ENCODE data around the gene TRANK1. TPM values are rescaled to one million over a fixed set of nuclear protein-coding genes. Genes with fewer than 3 reads are reported as not detected.

TRANK1 gene
- total RNA-seq, 1 experiment from 2014 or later: 0.58 TPM

DNA sequence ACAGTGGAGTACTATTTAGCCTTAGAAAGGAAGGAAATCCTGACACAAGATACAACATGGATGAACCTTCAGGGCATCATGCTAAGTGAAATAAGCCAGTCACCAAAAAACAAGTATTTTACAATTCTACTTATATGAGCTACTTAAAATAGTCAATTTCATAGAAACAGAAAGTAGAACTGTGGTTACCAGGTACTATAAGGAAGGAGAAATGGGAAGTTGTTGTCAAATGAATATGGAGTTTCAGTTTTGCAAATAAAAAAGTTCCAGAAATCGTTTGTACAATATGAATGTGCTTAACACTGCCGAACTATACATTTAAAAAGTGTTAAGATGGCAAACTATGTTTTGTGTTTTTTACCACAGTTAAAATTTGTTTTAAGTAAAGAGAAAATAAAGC is 26.8 kb downstream of the TRANK1 start:
- Histone ChIP-seq H4K20me1 (ENCODE audit: low read length) (no peaks in the 10 kb centered on the region), H2AFZ (ENCODE audit: low read length) (no peak overlapping the region), H3K27ac (ENCODE audit: low read length) (no peak overlapping the region), H3K79me2 (ENCODE audit: low read length) (no peaks in the 10 kb centered on the region), H3F3A (ENCODE audit: low read length, unreplicated experiment) (no peaks in the 10 kb centered on the region), H3K9me2 (replicated peaks; ENCODE audit: low read length) (no peaks in the 10 kb centered on the region), H3K4me2 (ENCODE audit: low read length) (no peak overlapping the region), H3K36me3 (ENCODE audit: low read depth, low read length) (peaks cover 4% of the 10 kb centered on the region; the same call in 1 of the 2 replicates), H3K9ac (ENCODE audit: low read length) (no peak overlapping the region), H3K4me1 (ENCODE audit: insufficient read depth, low read length) (no peaks in the 10 kb centered on the region; the same call in 1 of the 2 replicates), H3K9me3 (ENCODE audit: low read length) (peaks cover 6% of the 10 kb centered on the region; the same call in 1 of the 2 replicates), H3K4me3 (ENCODE audit: low read length) (no peak overlapping the region), H3K27me3 (ENCODE audit: low read length) (no peaks in the 10 kb centered on the region)
- ChIA-PET CTCF (interaction anchor here (0.6 kb wide), 1 partner anchor 71 kb away, joined by 3 read pairs; no protein-coding TSS in a partner anchor), POLR2A (ENCODE audit: unreplicated experiment) (no interaction called here)
- BruUV-seq (replicated peaks): no TSS peak
- ATAC-seq (no peak), DNase-seq (no peak)
- TF ChIP-seq, protein P1, sequence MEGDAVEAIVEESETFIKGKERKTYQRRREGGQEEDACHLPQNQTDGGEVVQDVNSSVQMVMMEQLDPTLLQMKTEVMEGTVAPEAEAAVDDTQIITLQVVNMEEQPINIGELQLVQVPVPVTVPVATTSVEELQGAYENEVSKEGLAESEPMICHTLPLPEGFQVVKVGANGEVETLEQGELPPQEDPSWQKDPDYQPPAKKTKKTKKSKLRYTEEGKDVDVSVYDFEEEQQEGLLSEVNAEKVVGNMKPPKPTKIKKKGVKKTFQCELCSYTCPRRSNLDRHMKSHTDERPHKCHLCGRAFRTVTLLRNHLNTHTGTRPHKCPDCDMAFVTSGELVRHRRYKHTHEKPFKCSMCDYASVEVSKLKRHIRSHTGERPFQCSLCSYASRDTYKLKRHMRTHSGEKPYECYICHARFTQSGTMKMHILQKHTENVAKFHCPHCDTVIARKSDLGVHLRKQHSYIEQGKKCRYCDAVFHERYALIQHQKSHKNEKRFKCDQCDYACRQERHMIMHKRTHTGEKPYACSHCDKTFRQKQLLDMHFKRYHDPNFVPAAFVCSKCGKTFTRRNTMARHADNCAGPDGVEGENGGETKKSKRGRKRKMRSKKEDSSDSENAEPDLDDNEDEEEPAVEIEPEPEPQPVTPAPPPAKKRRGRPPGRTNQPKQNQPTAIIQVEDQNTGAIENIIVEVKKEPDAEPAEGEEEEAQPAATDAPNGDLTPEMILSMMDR (conservative IDR thresholded peaks at IDR 0.05; ENCODE audit: low read depth, low read length): no peak
- TF ChIP-seq EZH2phosphoT487 (IDR thresholded peaks at IDR 0.05; ENCODE audit: borderline replicate concordance, low read length) (no peak), EZH2 (IDR thresholded peaks at IDR 0.05; ENCODE audit: low read length, unreplicated experiment) (no peak)
- intact Hi-C loops (cut with micrococcal nuclease): no loop called here

DNA sequence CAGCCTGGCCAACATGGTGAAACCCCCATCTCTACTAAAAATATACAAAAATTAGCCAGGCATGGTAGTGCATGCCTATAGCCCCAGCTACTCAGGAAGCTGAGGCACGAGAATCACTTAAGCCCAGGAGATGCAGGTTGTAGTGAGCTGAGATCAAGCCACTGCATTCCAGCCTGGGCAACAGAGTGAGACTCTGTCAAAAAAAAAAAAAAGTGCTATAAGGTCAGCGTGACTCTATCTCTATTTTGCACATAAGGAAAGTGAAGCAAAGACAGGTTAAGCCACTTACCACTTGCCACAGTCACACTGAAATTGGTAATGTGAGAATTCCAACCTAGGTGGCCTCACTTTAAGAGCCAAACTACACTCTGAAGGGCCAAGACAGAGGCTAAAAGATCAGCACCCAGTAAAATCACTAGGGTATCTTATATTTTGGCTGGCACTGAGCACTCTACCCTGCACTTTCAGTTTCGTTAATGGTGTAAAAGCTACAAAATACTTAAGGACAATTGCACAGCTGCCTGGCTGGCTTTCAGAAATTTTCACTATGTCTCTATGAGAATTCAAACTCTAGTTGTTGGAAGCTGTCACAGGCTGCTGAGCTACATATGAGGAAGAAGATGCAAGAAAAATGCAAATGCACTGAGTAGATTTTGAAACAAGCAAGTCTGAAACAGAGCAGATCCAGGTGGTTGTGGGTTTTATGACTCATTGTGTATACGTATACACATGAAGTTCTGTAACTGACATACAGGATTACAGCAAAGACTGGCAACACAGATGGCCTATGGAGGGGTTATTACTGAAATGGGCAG is 32.7 kb downstream of the TRANK1 start:
- peak overlapping the region; percentile 55 for H3K4me3 ChIP-seq (ENCODE audit: low read length)
- peaks cover 34% of the 10 kb centered on the region for H3K4me1 ChIP-seq (ENCODE audit: insufficient read depth, low read length)
- no peak overlapping the region for H3K9ac ChIP-seq (ENCODE audit: low read length)
- BruUV-seq (replicated peaks): no TSS peak
- H3F3A ChIP-seq (ENCODE audit: low read length, unreplicated experiment): no peaks in the 10 kb centered on the region
- intact Hi-C loops (cut with micrococcal nuclease): no loop called here
- H3K79me2 ChIP-seq (ENCODE audit: low read length): no peaks in the 10 kb centered on the region
- ATAC-seq: peak; percentile 76
- H3K27ac ChIP-seq (ENCODE audit: low read length): peak overlapping the region; percentile 23; the same call in 1 of the 2 replicates
- POLR2A ChIA-PET (ENCODE audit: unreplicated experiment): interaction anchor here (0.7 kb wide), 1 partner anchor 235 kb away, joined by 4 read pairs; no protein-coding TSS in a partner anchor
- TF ChIP-seq EZH2phosphoT487 (IDR thresholded peaks at IDR 0.05; ENCODE audit: borderline replicate concordance, low read length): no peak
- TF ChIP-seq, protein P1 (conservative IDR thresholded peaks at IDR 0.05; ENCODE audit: low read depth, low read length): no peak
- TF ChIP-seq EZH2 (IDR thresholded peaks at IDR 0.05; ENCODE audit: low read length, unreplicated experiment): no peak
- H2AFZ ChIP-seq (ENCODE audit: low read length): peak overlapping the region; percentile 43; the same call in 1 of the 2 replicates
- H3K9me3 ChIP-seq (ENCODE audit: low read length): no peaks in the 10 kb centered on the region
- peak overlapping the region; percentile 82 for H3K4me2 ChIP-seq (ENCODE audit: low read length)
- no peaks in the 10 kb centered on the region for H3K27me3 ChIP-seq (ENCODE audit: low read length)
- no peaks in the 10 kb centered on the region for H3K9me2 ChIP-seq (replicated peaks; ENCODE audit: low read length)
- H4K20me1 ChIP-seq (ENCODE audit: low read length): no peaks in the 10 kb centered on the region
- CTCF ChIA-PET: no interaction called here
- DNase-seq: peak; percentile 81
- H3K36me3 ChIP-seq (ENCODE audit: low read depth, low read length): no peaks in the 10 kb centered on the region

DNA sequence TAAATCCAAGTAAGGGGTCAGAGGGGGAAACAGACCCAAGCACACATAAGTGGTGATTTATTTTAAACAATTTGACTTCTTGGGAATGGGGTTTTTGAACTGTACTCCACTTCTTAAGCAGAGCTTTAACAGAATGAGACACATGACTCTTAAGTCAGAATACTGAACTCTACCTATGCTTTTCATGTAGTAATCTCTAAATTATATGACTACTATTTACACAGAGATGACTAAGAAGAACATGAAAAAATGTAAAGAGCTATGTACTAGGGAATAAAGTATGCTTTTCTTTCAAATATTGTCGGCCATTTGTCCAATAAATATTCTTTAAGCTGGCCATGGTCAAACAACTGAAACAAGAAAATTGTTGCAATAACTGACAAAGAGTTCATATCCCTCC is 35.2 kb downstream of the TRANK1 start:
- POLR2A ChIA-PET (ENCODE audit: unreplicated experiment): interaction anchor here (0.5 kb wide), 3 partner anchors 54 to 313 kb away, joined by 3 to 4 read pairs (median 4); no protein-coding TSS in a partner anchor
- Histone ChIP-seq H3K9me2 (replicated peaks; ENCODE audit: low read length) (no peaks in the 10 kb centered on the region), H4K20me1 (ENCODE audit: low read length) (no peaks in the 10 kb centered on the region), H2AFZ (ENCODE audit: low read length) (no peak overlapping the region), H3K27ac (ENCODE audit: low read length) (peak overlapping the region; percentile 53), H3K9ac (ENCODE audit: low read length) (no peak overlapping the region), H3K27me3 (ENCODE audit: low read length) (no peaks in the 10 kb centered on the region), H3K4me2 (ENCODE audit: low read length) (peak overlapping the region; percentile 87), H3K36me3 (ENCODE audit: low read depth, low read length) (no peaks in the 10 kb centered on the region), H3K9me3 (ENCODE audit: low read length) (no peaks in the 10 kb centered on the region), H3K79me2 (ENCODE audit: low read length) (no peaks in the 10 kb centered on the region), H3K4me1 (ENCODE audit: insufficient read depth, low read length) (peaks cover 34% of the 10 kb centered on the region), H3F3A (ENCODE audit: low read length, unreplicated experiment) (no peaks in the 10 kb centered on the region), H3K4me3 (ENCODE audit: low read length) (no peak overlapping the region)
- DNase-seq (peak; percentile 74), ATAC-seq (peak; percentile 58)
- intact Hi-C loops (cut with micrococcal nuclease): no loop called here
- TF ChIP-seq EZH2 (IDR thresholded peaks at IDR 0.05; ENCODE audit: low read length, unreplicated experiment) (no peak), EZH2phosphoT487 (IDR thresholded peaks at IDR 0.05; ENCODE audit: borderline replicate concordance, low read length) (no peak)
- TF ChIP-seq, protein P1 (conservative IDR thresholded peaks at IDR 0.05; ENCODE audit: low read depth, low read length): no peak
- BruUV-seq (replicated peaks): no TSS peak
- CTCF ChIA-PET: interaction anchor here (0.5 to 1.0 kb wide), 2 partner anchors 49 to 1067 kb away, joined by 3 to 7 read pairs; no protein-coding TSS in a partner anchor
